GM19239 (cell line): ENCODE results near the gene OGDHL.
"Not testable (repeated sequence)": the region's sequence is repeated elsewhere in the genome, so short reads cannot be mapped to it uniquely, and the experiment has no call there.

Experiments
- DNase-seq: peaks from one replicate; pipeline ENCODE4 v3.0.0; 2011; ENCODE audit warnings: low spot score; ENCODE audit not compliant: insufficient read length
- FAIRE-seq: peaks from 2 replicates; lab custom pipeline; 2011; peaks lifted over from hg19 to GRCh38; lab: Jason Lieb, UNC

The OGDHL gene

DNA sequence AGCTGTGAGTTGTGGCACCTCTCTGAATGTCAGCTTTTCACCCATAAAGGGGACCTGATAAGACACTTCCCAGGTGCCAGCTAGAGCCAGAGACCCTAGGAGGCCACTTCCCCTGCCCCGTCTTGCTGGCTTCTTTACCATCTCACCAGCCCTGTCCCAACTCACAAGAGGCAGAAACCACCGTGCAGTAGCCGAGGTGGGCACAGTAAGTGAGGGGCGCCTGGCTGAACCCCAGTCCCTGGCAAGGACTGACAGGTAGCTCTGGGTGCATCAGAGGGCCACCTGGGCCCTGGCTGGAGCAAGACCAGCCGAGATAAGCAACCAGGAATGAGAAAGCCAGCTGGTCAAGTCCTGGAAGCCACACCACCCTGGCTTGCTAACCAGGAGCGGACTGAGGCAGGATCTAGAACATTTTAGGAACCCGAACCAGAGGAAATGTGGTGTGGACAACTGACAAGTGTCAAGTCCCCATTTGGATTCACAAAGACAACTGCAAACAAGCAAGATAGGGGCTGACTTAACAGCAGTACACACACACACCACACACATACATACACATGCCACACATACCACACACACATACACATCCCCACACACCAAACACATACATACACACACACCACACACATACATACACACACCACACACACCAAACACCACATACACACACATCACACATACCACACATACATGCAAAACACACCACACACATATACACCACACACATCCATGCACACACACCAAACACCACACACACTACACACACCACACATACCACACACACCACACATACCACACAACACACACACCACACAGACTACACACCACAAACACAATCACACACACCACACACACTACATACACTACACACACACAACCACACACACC lies 20.8 kb downstream of the OGDHL start:
- no peak for FAIRE-seq

DNA sequence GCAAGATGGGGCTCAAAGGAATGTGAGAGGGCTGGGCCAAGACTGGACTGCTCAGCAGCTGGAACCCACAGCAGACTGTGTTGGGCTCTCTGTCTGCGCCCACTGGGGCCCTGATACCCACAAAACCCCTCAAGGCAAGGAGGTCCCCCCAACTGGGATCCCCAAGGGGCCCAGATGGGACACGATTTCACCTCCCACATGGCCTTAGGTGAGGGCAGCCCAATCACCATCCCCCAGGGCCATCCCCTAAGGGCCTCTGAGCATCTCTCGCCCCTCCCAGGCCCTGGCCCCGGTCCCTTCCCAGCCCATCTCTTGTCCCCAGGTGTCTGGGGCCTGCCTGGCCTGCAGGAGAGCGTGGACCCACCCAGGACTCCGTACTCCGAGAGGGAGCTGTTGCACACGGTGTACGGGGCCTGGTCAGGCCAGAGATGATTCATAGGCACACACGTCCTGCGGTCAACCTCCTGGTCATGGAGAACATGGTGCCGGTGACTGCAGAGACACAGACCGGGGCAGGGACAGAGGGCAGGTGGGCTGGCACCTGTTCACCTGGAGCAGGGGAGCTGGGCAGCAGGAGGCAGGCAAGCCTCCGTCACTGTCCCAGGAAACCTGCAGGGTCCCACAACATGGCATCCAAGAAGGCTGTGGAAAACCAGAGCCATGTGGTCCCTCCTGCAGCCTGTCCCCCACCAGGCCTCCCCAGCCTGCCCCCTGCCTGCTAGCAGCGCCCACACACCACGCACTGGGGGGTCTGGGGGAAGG lies 21.6 kb downstream of the OGDHL start:
- no peak for DNase-seq
- FAIRE-seq, result no peak

More for the DNA sequence above, 20.8 kb downstream of the OGDHL start:
- no peak for DNase-seq

DNA sequence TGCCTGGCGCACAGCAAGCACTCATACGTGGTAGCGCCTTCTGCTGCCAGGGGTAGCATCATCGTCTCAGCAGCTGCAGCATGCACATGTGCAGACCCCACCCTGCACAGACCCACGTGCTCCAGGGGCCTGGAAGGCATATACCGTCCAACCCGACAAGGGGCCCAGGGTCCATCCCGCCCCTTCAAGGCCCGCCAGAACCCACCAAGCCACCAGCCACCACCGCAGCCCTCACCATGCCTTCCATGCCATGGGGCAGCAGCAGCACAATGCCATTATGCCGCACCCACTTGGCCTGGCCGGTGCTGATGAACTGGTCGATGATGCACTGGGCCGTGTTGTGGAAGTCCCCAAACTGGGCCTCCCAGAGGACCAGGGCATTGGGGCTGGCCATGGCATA lies 22.7 kb downstream of the OGDHL start:
- FAIRE-seq, result no peak
- no peak for DNase-seq

DNA sequence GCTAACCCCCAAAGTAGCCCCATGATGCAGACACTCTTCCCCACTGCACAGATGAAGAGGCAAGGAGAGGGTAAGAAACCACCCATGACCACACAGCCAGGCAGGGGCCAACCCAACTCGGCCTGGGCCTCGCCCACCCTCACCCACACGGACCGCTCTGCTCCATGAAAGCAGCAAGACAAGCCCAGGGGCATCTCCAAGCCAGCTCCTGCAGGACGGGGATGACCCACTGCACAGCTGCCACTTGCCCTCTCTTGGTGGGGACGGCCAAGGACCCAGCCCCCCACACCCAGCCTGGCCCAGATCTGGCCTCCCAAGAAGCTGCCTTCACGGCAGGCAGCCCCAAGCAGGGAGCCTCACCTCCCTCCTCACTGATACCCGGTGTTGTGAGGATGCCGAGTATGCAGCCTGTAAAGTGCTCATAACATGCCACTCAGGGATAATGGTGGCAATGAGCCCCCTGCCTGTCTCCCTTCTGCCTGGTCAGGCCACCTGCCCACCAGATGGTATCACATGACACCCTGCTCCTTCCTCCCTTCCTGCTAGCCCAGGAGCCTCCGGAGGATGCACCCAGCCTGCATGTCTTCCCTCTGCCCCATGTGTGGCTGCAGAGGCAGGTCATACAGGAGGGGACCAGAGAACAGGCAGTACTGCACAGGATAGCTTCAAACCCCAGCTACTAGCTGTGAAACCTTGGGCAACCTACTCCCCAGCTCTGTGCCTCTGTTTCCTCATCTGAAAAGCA lies 23.3 kb downstream of the OGDHL start:
- FAIRE-seq, result no peak
- no peak for DNase-seq

DNA sequence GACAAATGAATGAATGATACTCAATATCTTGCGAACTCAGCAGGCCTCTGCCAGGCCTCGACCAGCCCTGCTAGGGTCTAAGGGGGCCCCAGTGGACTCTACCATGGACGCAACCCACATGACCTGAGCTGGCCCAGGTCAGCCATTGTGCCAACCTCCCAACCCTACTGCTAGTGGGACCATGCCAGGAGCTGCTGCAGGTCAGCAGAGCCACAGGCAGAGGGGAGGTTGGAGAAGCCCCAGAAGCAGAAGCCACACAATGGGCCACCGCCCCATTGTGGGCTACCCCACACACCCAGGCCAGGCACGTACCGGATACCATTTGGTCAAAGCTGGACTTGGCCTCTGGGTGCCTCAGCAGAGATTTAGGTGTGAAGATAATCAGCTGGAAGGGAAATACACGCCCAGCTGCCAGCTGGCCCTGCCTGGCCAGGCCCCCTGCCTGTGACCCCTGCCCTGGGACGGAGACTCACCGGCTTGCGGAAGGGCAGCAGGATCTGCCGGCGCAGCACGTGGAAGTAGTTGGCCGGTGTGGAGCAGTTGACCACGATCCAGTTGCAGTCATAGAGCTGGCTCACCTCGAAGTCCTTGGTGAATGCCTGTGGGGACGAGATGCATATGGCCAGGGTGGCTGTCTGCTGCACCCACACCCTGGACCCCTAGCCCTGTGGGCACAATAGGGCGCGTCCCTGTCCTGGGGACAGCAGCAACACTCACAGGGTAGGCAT lies 24.5 kb downstream of the OGDHL start:
- no peak for DNase-seq
- FAIRE-seq, result no peak

DNA sequence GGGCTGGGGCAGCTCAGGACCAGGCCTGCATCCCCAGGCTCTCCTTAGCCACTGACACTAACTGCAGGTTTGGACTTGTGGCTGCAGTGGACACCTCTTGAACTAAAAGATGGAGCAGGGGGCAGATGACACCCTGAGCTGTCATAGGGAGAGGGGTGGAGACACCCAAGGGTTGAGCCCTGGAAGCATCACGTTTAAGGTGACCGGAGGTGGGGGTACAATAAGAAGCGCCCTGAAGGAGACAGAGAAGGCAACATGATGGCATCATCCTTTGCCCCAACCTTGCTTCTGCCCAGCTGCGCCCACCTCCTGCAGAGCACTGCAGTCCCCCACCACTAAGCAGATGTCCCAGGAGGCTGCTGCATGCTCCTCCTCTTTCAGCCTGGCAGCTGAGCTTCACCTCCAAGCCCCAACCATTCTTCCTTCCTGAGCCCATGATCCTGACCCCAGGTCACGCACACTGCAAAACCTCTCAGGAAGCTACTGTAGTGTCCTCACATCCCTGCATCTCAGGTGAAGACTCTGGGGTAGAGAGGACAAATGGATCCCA lies 25.5 kb downstream of the OGDHL start:
- DNase-seq, result no peak
- no peak for FAIRE-seq

DNA sequence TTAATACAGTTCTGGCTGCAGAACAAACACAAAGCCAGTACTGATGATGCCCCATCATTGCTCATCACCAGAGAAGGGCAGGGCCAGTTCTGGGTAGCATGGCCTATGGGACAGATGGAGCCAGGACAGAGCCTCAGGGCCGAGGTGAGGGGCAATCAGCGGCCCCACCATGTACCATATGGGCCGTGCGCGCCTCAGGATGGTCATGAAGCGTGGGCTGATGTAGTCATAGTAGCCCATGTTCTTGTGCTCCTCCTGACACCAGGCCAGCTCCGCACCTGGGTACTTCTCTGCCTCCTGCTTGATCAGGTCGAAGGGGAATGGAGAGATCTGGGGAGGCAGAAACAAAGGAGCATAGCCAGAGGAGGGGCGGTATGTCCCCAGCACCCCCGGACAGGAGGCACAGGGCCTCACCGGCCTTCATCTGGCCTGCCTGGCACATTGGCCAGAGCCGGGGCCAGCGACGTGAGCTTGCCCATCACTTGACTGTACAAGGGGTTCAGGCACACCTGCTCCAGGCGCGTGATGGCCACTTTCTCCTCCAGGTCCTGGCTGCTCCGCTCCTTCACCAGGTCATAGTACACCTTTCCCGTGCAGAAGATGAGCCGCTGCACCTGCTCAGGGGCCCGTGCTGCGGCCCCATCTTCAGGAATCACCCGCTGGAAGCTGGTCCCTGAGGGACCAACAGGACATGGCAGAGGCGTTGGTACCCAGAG lies 26.1 kb downstream of the OGDHL start:
- DNase-seq (no peak), FAIRE-seq (no peak)

DNA sequence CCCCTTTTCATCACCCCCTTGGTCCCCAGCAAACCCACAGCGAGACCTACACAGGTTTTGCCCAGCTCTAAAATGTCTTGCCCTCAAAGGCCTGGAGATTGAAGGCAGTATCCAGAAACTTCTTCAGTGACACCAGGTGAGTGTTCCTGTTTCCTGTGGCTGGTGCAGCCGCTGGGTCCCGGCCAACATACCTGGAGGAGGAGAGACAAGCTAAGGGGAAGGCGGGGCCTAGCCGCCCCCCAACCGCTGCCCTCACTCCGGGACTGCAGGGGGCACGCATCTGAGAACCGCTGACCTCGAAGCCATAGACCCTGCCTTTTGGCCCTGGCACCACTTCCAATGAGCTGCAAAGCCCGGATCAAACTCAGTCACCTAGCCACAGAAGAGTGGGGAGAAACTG lies 27.0 kb downstream of the OGDHL start:
- FAIRE-seq (no peak), DNase-seq (no peak)

DNA sequence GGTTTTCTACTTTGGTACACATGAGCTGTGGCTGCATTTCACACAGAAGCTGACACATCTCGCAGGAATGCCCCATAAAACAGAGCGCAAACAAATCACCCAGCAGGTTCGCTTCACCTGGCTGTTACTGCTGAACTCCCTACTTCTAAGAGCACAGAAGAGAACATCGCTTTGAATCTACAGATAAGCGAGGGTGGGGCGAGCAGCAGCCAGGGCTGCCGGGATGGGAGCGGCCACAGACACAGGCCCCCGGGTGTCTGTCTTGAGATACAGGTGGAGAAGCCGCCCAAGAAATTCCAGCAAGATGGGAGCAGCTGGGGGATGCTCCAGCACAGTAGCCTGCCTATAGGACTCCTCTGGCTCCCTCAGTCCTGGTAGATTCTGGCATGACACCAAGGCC lies 27.4 kb downstream of the OGDHL start:
- DNase-seq (no peak), FAIRE-seq (no peak)

DNA sequence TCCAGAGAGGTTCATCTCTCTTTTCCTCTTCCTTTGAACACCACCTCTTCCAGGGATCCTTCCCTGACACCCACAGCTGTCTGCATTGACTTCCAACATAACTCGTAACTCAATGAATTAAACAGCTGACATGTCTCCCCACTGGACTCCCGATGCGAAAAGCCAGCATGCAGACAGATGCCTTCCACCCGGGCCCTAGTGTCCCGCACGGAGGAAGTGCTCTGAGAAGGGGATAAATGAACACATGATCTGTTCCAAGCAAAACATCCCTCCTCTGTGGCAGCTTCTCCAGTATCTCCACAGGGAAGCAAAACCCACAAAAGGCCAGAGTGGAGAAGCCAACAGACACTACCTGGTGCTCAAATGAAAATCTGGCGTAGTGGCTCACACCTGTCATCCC lies 28.3 kb downstream of the OGDHL start:
- DNase-seq, result no peak

DNA sequence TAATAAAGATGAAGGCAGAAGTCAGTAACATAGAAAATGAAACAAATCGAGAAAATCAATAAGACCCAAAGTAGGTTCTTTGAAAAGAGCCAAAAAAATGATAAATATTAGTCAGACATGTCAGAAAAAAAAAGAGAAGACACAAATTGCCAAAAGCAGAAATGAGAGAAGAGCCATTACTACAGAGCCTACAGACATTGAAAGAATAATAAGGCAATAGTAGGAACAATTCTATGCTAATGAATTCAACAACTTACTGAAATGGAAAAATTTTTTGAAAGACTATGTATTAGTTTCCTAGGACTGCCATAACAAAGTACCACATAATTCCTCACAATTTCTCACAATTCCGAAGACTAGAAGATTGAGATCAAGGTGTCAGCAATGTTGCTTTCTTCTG lies 35.5 kb downstream of the OGDHL start:
- FAIRE-seq (no peak), DNase-seq (no peak)

More for the DNA sequence above, 28.3 kb downstream of the OGDHL start:
- no peak for FAIRE-seq

DNA sequence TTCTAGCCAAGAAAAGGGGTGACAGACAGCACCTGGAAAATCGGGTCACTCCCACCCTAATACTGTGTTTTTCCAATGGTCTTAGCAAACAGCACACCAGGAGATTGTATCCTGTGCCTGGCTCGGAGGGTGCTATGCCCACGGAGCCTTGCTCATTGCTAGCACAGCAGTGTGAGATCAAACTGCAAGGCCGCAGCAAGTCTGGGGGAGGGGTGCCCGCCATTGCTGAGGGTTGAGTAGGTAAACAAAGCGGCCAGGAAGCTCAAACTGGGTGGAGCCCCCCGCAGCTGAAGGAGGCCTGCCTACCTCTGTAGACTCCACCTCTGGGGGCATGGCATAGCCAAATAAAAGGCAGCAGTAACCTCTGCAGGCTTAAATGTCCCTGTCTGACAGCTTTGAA lies 47.0 kb downstream of the OGDHL start:
- not testable (repeated sequence) for FAIRE-seq, DNase-seq

DNA sequence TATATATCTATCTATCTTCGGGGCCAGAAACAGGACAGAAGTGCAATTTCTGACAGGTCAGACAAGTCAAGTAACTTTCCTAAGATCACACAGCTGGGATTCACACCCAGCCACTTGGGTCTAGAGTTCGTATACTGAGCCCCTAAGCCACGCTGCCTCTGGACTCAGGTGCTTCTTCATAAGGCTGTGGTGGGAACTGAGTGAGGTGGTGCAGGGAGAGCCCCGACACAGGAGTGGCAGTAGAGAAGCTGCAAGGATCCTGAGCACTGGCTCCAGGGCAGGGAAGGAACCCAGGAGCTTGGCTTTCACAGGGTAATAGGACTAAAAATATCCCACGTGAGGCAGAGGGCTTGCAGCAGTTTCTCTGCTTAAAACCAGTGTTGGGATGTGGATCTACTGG lies 48.9 kb downstream of the OGDHL start:
- DNase-seq (no peak), FAIRE-seq (no peak)

DNA sequence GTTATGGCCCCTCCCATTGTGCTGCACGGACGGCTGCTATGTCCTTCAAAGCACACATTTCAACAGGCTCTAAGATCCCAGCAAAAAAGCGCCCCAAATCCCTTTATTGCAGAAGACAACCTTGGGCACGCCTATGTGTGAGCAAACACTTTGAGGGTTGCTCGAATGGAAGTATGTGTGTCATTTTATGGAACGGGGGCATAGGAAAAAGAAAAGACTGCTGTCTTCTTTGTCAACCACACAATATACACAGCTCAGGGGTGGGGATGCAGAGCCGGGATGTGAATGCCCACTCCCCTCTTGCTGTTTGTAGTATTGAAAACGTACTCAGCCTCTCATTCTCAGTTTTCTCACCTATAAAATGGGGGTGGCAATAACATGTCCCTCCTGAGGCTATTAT lies 50.6 kb downstream of the OGDHL start:
- no peak for FAIRE-seq

DNA sequence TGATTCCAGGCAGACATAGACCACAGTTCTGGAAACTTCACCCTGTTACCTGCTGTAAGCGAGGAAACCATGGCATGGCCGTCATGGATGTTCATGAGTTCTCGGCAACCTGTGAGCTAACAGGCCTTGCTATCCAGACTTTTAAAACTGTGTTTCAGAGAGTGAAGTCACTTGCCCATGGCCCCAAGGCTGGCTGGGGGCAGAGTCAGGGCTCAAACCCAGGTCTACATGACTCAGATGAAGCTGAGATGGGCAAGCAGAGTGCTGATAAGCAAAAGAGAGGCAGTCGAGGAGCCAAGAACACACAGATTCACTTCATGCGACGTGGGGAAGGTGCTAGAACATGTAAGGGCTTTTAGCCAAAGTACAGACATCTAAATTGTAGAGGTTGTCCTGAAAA lies 51.2 kb downstream of the OGDHL start:
- FAIRE-seq (no peak), DNase-seq (no peak)

More for the DNA sequence above, 50.6 kb downstream of the OGDHL start:
- DNase-seq, result no peak

DNA sequence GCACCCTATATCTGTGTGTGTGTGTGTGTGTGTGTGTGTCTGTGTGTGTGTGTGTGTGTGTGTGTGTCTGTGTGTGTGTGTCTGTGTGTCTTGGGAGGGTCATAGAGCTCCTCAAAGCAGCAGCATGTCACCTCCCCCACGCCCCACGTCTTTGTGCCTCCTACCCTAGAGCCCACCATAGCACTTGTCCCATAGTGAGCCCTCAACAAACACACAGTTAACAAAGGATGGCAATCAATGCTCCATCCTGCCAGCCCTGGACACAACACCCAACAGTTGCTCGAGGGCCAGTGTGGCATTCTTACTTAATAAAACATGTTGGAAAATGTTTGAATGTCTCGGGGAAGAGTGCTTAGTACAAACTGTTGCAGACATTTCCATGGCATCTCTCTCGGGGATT lies 52.2 kb downstream of the OGDHL start:
- DNase-seq (no peak), FAIRE-seq (no peak)

DNA sequence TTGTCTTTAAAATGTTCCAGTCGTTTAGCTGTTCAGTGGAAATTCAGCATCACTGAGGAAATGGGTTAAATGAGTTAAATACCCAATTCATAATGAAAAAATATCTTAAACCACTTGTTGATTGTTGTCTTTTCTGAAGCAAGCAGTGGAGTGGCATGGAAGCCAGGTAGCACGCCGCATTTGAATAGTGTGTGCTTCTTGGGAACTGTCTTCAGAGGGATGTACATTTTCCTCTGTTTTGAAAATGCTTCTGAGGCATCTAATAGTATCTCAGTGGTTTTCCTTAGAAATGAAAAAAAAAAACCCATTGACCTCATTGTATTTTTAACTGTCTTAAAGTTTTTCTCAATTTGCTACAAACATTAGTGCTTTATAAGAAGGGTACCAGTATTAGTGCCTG lies 54.5 kb downstream of the OGDHL start:
- FAIRE-seq (no peak), DNase-seq (no peak)

DNA sequence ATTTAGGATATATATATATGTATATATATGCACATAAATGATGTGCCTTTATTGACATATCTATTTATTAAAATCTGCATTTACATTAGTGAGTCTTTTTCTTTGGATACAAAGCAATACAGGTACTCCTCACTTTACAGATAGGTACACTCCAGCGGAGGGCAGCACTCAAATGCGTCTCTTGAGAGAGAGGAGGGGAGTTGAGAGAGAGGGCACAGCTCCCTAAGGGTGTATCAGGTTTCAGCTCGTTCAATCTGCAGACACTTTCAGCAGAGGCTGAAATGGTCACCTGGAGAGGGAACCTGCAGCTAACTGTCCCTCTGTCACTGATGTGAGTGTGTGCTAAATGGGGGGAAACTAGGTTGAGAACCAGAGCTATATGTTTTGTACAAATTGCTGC lies 61.1 kb downstream of the OGDHL start:
- FAIRE-seq (no peak), DNase-seq (no peak)

DNA sequence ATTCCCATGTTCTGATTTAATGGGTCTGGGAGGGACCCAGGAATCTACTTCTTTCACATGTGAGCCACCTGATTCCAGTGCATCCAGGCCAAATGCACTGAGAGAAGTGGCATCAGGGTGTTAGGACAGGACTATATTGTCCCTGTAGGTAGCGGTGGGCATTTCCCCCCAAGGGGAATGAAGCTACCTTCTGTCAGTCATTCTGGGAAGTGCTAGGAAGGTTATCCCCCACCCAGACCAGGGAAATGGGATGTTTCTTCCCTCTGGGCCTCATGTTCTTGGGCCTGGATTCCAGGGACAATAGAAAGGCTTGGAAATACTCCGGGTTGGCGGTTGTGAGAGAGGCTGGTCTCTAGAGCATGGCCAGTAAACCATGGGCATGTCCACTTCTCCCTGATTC lies 61.9 kb downstream of the OGDHL start:
- FAIRE-seq (no peak), DNase-seq (no peak)
